ENCODE data around the gene ITPR2. TPM values are rescaled to one million over a fixed set of nuclear protein-coding genes. Genes with fewer than 3 reads are reported as not detected.
A peak's percentile ranks its signal among the peaks of the same experiment; 100 is the strongest.

ITPR2 gene
- total and polyA plus RNA-seq, 2 of the 8 experiments (the other 6 are each of a cell fraction or from before 2014, with no cell fraction given) = 4.1 to 48.3 TPM

DNA sequence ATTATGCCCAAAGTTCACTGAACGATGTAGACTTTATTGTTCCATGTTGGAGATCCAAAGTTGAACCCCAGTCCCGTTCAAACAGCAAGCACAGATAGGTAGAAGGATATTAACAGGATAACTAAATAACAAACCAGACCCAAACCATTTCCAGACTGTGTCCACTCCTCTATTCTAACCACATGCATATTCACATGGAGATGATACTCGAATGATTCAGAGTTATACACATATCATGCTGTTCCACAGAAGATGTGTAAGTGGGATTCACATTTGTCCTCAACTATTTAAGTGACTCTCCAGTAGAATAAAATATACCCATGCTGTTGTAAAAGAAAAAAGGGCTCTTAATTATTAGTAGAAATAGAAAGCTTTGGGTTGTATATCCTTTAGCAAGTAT is 185.9 kb downstream of the ITPR2 start:
- H3K23me2 ChIP-seq (ENCODE audit: low read depth, low read length) = no peaks in the 10 kb centered on the region
- no peak overlapping the region for H2BK15ac ChIP-seq (ENCODE audit: low read length)
- H3K9ac ChIP-seq (replicated peaks in 1 of 4; ENCODE audit: extremely low read depth in 1 of 4, low read depth in 3 of 4, low read length in 3 of 4) = no peak overlapping the region
- no peak for TF ChIP-seq ASH2L (IDR thresholded peaks at IDR 0.05; ENCODE audit: low read length)
- TF ChIP-seq YY1 (IDR thresholded peaks at IDR 0.05; ENCODE audit: low read depth, low read length) = no peak
- no peak for TF ChIP-seq SP2 (IDR thresholded peaks at IDR 0.05; ENCODE audit: low read length)
- no peak for TF ChIP-seq SAP30 (IDR thresholded peaks at IDR 0.05; ENCODE audit: insufficient read depth, insufficient replicate concordance, low read length)
- no peak for TF ChIP-seq RNF2 (IDR thresholded peaks at IDR 0.05; ENCODE audit: borderline replicate concordance, low read depth, low read length, missing control alignments, poor library complexity, severe bottlenecking)
- no peak for TF ChIP-seq BACH1 (IDR thresholded peaks at IDR 0.05; ENCODE audit: low read length)
- no peak for TF ChIP-seq GTF2F1 (IDR thresholded peaks at IDR 0.05; ENCODE audit: borderline replicate concordance, low read depth, low read length)
- TF ChIP-seq NRF1 (IDR thresholded peaks at IDR 0.05; ENCODE audit: low read depth, low read length) = no peak
- TF ChIP-seq CTBP2 (IDR thresholded peaks at IDR 0.05; ENCODE audit: borderline replicate concordance, insufficient read depth, insufficient read length, low read length) = no peak
- TF ChIP-seq SUZ12 (IDR thresholded peaks at IDR 0.05; ENCODE audit: low read length) = no peak
- no peak for TF ChIP-seq SIX5 (IDR thresholded peaks at IDR 0.05; ENCODE audit: low read depth, low read length)
- TF ChIP-seq BCL11A (IDR thresholded peaks at IDR 0.05; ENCODE audit: low read depth in 2 of 2, low read length in 2 of 2) = no peak
- FAIRE-seq (no peak), DNase-seq (ENCODE audit: low read depth in 1 of 2, low spot score in 2 of 2) (no peak)
- peaks cover 0 to 14% (median 1%) of the 10 kb centered on the region in 4 experiments; a peak in 2 of 8 replicates for H3K36me3 ChIP-seq (ENCODE audit: control insufficient read depth in 2 of 4, insufficient read depth in 4 of 4, low read length in 3 of 4)
- ChIA-PET POLR2A (ENCODE audit: partially characterized antibody) (no interaction called here), CTCF (ENCODE audit: partially characterized antibody) (interaction anchor here (1.1 to 1.6 kb wide), 2 partner anchors 33 to 55 kb away, joined by 3 read pairs; no protein-coding TSS in a partner anchor)
- no peaks in the 10 kb centered on the region for H3K9me3 ChIP-seq (ENCODE audit: insufficient read depth in 2 of 2, low read depth in 1 of 2, low read length in 1 of 2)
- H2BK12ac ChIP-seq (ENCODE audit: low read depth, low read length) = no peak overlapping the region
- H4K8ac ChIP-seq (ENCODE audit: extremely low read depth, insufficient read depth, low read length) = no peak overlapping the region
- H3K4me1 ChIP-seq (replicated peaks in 1 of 4; ENCODE audit: control insufficient read depth in 3 of 4, insufficient read depth in 4 of 4, low read length in 3 of 4) = peaks cover 3 to 9% (median 5%) of the 10 kb centered on the region in 4 experiments
- no peak overlapping the region for H3K56ac ChIP-seq (replicated peaks; ENCODE audit: insufficient read length, low read depth, low read length)
- H3K79me2 ChIP-seq (ENCODE audit: control insufficient read depth in 1 of 2, insufficient read depth in 2 of 2, low read length in 2 of 2) = no peaks in the 10 kb centered on the region
- no peak overlapping the region for H3K14ac ChIP-seq (ENCODE audit: insufficient read length)
- no peak overlapping the region for H3K4ac ChIP-seq (replicated peaks; ENCODE audit: insufficient read length, low read depth, low read length)
- no peaks in the 10 kb centered on the region for H4K20me1 ChIP-seq (replicated peaks in 1 of 2; ENCODE audit: control insufficient read depth in 1 of 2, insufficient read depth in 2 of 2, low read length in 2 of 2)
- no peak overlapping the region for H2AFZ ChIP-seq (ENCODE audit: low read length)
- no peak overlapping the region for H3K18ac ChIP-seq (ENCODE audit: extremely low read depth, low read length)
- 91% methylated on average over 3 of the region's 3 CpGs; no CpG with 5 or more reads in 1 of the 2 experiments for WGBS, 2 experiments (ENCODE audit: extremely low coverage in 1 of 2, insufficient coverage in 1 of 2, insufficient read length in 1 of 2, insufficient replicate concordance in 2 of 2, low coverage in 1 of 2, low lambda C conversion rate in 2 of 2, missing lambda C conversion rate in 1 of 2)
- H3K79me1 ChIP-seq (ENCODE audit: low read depth, low read length) = no peaks in the 10 kb centered on the region
- H2AK5ac ChIP-seq (ENCODE audit: low read depth, low read length) = no peak overlapping the region
- H2BK5ac ChIP-seq (ENCODE audit: low read depth, low read length) = no peak overlapping the region
- H2BK120ac ChIP-seq (replicated peaks; ENCODE audit: low read depth, low read length) = no peak overlapping the region
- no peak overlapping the region for H3K4me2 ChIP-seq (ENCODE audit: insufficient read depth in 1 of 2, low read depth in 2 of 2, low read length in 2 of 2)
- no peak overlapping the region for H4K5ac ChIP-seq (ENCODE audit: insufficient read length, low read depth, low read length)
- H2BK20ac ChIP-seq (ENCODE audit: low read length) = peak overlapping the region; percentile 41; the same call in 1 of the 2 replicates
- H3K27me3 ChIP-seq (replicated peaks in 1 of 4; ENCODE audit: control insufficient read depth in 3 of 4, extremely low read depth in 1 of 4, insufficient read depth in 3 of 4, low read length in 3 of 4) = no peaks in the 10 kb centered on the region
- no peak overlapping the region for H3K23ac ChIP-seq (ENCODE audit: insufficient read length)
- H4K91ac ChIP-seq (replicated peaks; ENCODE audit: insufficient read length, low read length) = peak overlapping the region; percentile 62
- H3K4me3 ChIP-seq (ENCODE audit: extremely low read depth in 1 of 4, insufficient read depth in 2 of 4, low read depth in 3 of 4, low read length in 4 of 4) = no peak overlapping the region
- H3K27ac ChIP-seq (ENCODE audit: low read depth, low read length) = no peak overlapping the region
